ENCODE results near the gene LIPK.
"Not testable (repeated sequence)": the region's sequence is repeated elsewhere in the genome, so short reads cannot be mapped to it uniquely, and the experiment has no call there.

Gene LIPK
- 0 reads per million in 9 experiments for total RNA-seq

- DNase-seq, result no peak
- H3K27ac Mint-ChIP-seq, result no peak within 1 kb of the TSS
- H3K9me3 Mint-ChIP-seq, result no peaks in the 10 kb centered on the region
Measured at GRCh38 chr10:88705958-88706357, at the start of gene LIPK. LIPK (plus strand) TSS chr10:88706249; CDS start chr10:88724544, 18,295 bp downstream.

GRCh38 chr10:88657901-88658300 is 48.1 kb upstream of the LIPK start:
- no peak for ATAC-seq (replicated peaks)
- no peak overlapping the region for H3K4me3 Mint-ChIP-seq
- no peaks in the 10 kb centered on the region for H3K9me3 Mint-ChIP-seq
- H3K4me1 Mint-ChIP-seq (ENCODE audit: low read depth in 2 of 2), result no peaks in the 10 kb centered on the region
- peak overlapping the region in 1 of 2 donors; percentile 9 for H3K27ac Mint-ChIP-seq
- H3K27me3 Mint-ChIP-seq, result peaks cover 5 to 12% of the 10 kb centered on the region in 2 donors
- no peak for DNase-seq
- H3K36me3 Mint-ChIP-seq (ENCODE audit: insufficient read depth), result no peaks in the 10 kb centered on the region

More at GRCh38 chr10:88705958-88706357, at the start of gene LIPK:
- no peaks in the 10 kb centered on the region for H3K4me1 Mint-ChIP-seq (ENCODE audit: low read depth in 2 of 2)
- H3K36me3 Mint-ChIP-seq (ENCODE audit: insufficient read depth), result peaks cover 3% of the 10 kb centered on the region
- H3K4me3 Mint-ChIP-seq, result no peak within 1 kb of the TSS
- no peak for ATAC-seq (replicated peaks)
- H3K27me3 Mint-ChIP-seq, result no peaks in the 10 kb centered on the region

- DNase-seq (no peak), ATAC-seq (replicated peaks) (no peak)
- H3K9me3 Mint-ChIP-seq, result no peaks in the 10 kb centered on the region
- H3K27me3 Mint-ChIP-seq, result peaks cover 11 to 19% of the 10 kb centered on the region in 2 donors
- no peak overlapping the region for H3K4me3 Mint-ChIP-seq
- no peak overlapping the region for H3K27ac Mint-ChIP-seq
- H3K4me1 Mint-ChIP-seq (ENCODE audit: low read depth in 2 of 2), result no peaks in the 10 kb centered on the region
- H3K36me3 Mint-ChIP-seq (ENCODE audit: insufficient read depth), result no peaks in the 10 kb centered on the region
Measured at GRCh38 chr10:88659725-88660597, 46.1 kb upstream of the LIPK start.

- Mint-ChIP-seq H3K9me3 (no peaks in the 10 kb centered on the region), H3K27me3 (peaks cover 11 to 19% of the 10 kb centered on the region in 2 donors), H3K36me3 (ENCODE audit: insufficient read depth) (no peaks in the 10 kb centered on the region), H3K27ac (no peak overlapping the region), H3K4me3 (no peak overlapping the region), H3K4me1 (ENCODE audit: low read depth in 2 of 2) (no peaks in the 10 kb centered on the region)
- DNase-seq (no peak), ATAC-seq (replicated peaks) (no peak)
Measured at GRCh38 chr10:88660598-88660884, 45.5 kb upstream of the LIPK start.

GRCh38 chr10:88661018-88661417 is 45.0 kb upstream of the LIPK start:
- DNase-seq (no peak), ATAC-seq (replicated peaks) (no peak)
- H3K4me1 Mint-ChIP-seq (ENCODE audit: low read depth in 2 of 2), result no peaks in the 10 kb centered on the region
- H3K4me3 Mint-ChIP-seq, result no peak overlapping the region
- H3K9me3 Mint-ChIP-seq, result no peaks in the 10 kb centered on the region
- H3K27ac Mint-ChIP-seq, result no peak overlapping the region
- H3K27me3 Mint-ChIP-seq, result peaks cover 11 to 19% of the 10 kb centered on the region in 2 donors
- H3K36me3 Mint-ChIP-seq (ENCODE audit: insufficient read depth), result no peaks in the 10 kb centered on the region

GRCh38 chr10:88661577-88661976 is 44.5 kb upstream of the LIPK start:
- Mint-ChIP-seq H3K27ac (no peak overlapping the region), H3K4me3 (no peak overlapping the region), H3K27me3 (peaks cover 11 to 19% of the 10 kb centered on the region in 2 donors), H3K36me3 (ENCODE audit: insufficient read depth) (no peaks in the 10 kb centered on the region), H3K9me3 (no peaks in the 10 kb centered on the region), H3K4me1 (ENCODE audit: low read depth in 2 of 2) (no peaks in the 10 kb centered on the region)
- DNase-seq, result no peak
- no peak for ATAC-seq (replicated peaks)

GRCh38 chr10:88663153-88663552 is 42.9 kb upstream of the LIPK start:
- H3K36me3 Mint-ChIP-seq (ENCODE audit: insufficient read depth); ATAC-seq (replicated peaks); H3K4me3 Mint-ChIP-seq; H3K27ac Mint-ChIP-seq; H3K9me3 Mint-ChIP-seq; H3K4me1 Mint-ChIP-seq (ENCODE audit: low read depth in 2 of 2); DNase-seq: not testable (repeated sequence)
- peaks cover 11 to 19% of the 10 kb centered on the region in 2 donors for H3K27me3 Mint-ChIP-seq

- peaks cover 11 to 19% of the 10 kb centered on the region in 2 donors for H3K27me3 Mint-ChIP-seq
- H3K36me3 Mint-ChIP-seq (ENCODE audit: insufficient read depth), result no peaks in the 10 kb centered on the region
- no peaks in the 10 kb centered on the region for H3K4me1 Mint-ChIP-seq (ENCODE audit: low read depth in 2 of 2)
- no peak for ATAC-seq (replicated peaks)
- no peak within 1 kb of the TSS for H3K27ac Mint-ChIP-seq
- no peaks in the 10 kb centered on the region for H3K9me3 Mint-ChIP-seq
- no peak within 1 kb of the TSS for H3K4me3 Mint-ChIP-seq
- no peak for DNase-seq
Measured at GRCh38 chr10:88664142-88664541, 41.9 kb upstream of the LIPK start, which contains the start of gene LIPF. LIPF (plus strand) TSS chr10:88664442; CDS start chr10:88667298, 2,856 bp downstream.

- ATAC-seq (replicated peaks), result no peak
- Mint-ChIP-seq H3K27me3 (peaks cover 0 to 1% of the 10 kb centered on the region in 2 donors), H3K9me3 (no peaks in the 10 kb centered on the region), H3K4me1 (ENCODE audit: low read depth in 2 of 2) (peaks cover 4 to 5% of the 10 kb centered on the region in 2 donors), H3K27ac (no peak overlapping the region), H3K4me3 (no peak overlapping the region), H3K36me3 (ENCODE audit: insufficient read depth) (no peaks in the 10 kb centered on the region)
- no peak for DNase-seq
Measured at GRCh38 chr10:88668465-88668864, 37.6 kb upstream of the LIPK start.

- DNase-seq, result no peak
- Mint-ChIP-seq H3K4me3 (no peak overlapping the region), H3K27me3 (no peaks in the 10 kb centered on the region), H3K36me3 (ENCODE audit: insufficient read depth) (no peaks in the 10 kb centered on the region), H3K4me1 (ENCODE audit: low read depth in 2 of 2) (peaks cover 4 to 5% of the 10 kb centered on the region in 2 donors), H3K9me3 (no peaks in the 10 kb centered on the region), H3K27ac (no peak overlapping the region)
- ATAC-seq (replicated peaks), result no peak
Measured at GRCh38 chr10:88670497-88670896, 35.6 kb upstream of the LIPK start.

GRCh38 chr10:88672041-88672440 is 34.0 kb upstream of the LIPK start:
- peaks cover 4 to 5% of the 10 kb centered on the region in 2 donors for H3K4me1 Mint-ChIP-seq (ENCODE audit: low read depth in 2 of 2)
- no peaks in the 10 kb centered on the region for H3K36me3 Mint-ChIP-seq (ENCODE audit: insufficient read depth)
- no peaks in the 10 kb centered on the region for H3K9me3 Mint-ChIP-seq
- H3K27ac Mint-ChIP-seq, result no peak overlapping the region
- ATAC-seq (replicated peaks), result no peak
- DNase-seq, result no peak
- no peaks in the 10 kb centered on the region for H3K27me3 Mint-ChIP-seq
- H3K4me3 Mint-ChIP-seq, result no peak overlapping the region

GRCh38 chr10:88676283-88677060 is 29.6 kb upstream of the LIPK start:
- no peaks in the 10 kb centered on the region for H3K27me3 Mint-ChIP-seq

GRCh38 chr10:88680958-88681357 is 25.1 kb upstream of the LIPK start:
- Mint-ChIP-seq H3K4me1 (ENCODE audit: low read depth in 2 of 2) (no peaks in the 10 kb centered on the region), H3K36me3 (ENCODE audit: insufficient read depth) (no peaks in the 10 kb centered on the region), H3K27ac (no peak overlapping the region), H3K9me3 (no peaks in the 10 kb centered on the region), H3K4me3 (no peak overlapping the region), H3K27me3 (peaks cover 10 to 12% of the 10 kb centered on the region in 2 donors)
- ATAC-seq (replicated peaks), result no peak
- DNase-seq, result no peak

More at GRCh38 chr10:88676283-88677060, 29.6 kb upstream of the LIPK start:
- Mint-ChIP-seq H3K27ac (no peak overlapping the region), H3K4me1 (ENCODE audit: low read depth in 2 of 2) (no peaks in the 10 kb centered on the region), H3K4me3 (no peak overlapping the region), H3K36me3 (ENCODE audit: insufficient read depth) (no peaks in the 10 kb centered on the region), H3K9me3 (no peaks in the 10 kb centered on the region)
- ATAC-seq (replicated peaks) (no peak), DNase-seq (no peak)

GRCh38 chr10:88682491-88682890 is 23.6 kb upstream of the LIPK start:
- Mint-ChIP-seq H3K4me1 (ENCODE audit: low read depth in 2 of 2) (no peaks in the 10 kb centered on the region), H3K36me3 (ENCODE audit: insufficient read depth) (no peaks in the 10 kb centered on the region), H3K9me3 (no peaks in the 10 kb centered on the region), H3K27me3 (peaks cover 10 to 12% of the 10 kb centered on the region in 2 donors), H3K4me3 (no peak overlapping the region), H3K27ac (no peak overlapping the region)
- no peak for DNase-seq
- ATAC-seq (replicated peaks), result no peak

Measured in effector memory CD8-positive, alpha-beta T cell (primary cell).